HCEC 1CT (cell line): ENCODE data around the gene TRPM4.

Experiments
- DNase-seq: peaks from one replicate; pipeline ENCODE4 v3.0.0-alpha.2; 2017

TRPM4 gene

DNA sequence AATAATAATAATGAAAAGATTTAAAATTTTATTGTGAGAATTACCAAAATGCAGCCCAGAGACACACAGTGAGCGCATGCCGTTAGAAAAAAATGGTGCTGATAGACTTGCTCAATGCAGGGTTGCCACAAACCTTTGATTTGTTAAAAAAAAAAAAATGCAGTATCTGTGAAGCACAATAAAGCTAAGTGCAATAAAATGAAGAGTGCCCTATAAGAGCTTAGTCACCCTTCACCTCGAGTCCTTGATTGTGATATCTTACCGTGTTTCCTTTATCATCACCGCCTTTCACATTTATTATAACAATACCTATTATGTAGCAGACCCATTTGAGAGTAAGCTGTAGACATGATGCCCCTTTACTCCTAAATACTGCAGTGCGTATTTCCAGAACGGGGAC, 84.2 kb downstream of the TRPM4 start:
- no peak for DNase-seq

- no peak for DNase-seq
Measured at GRCh38 chr19:49243129-49243528, 85.5 kb downstream of the TRPM4 start.

- no peak for DNase-seq
Measured at GRCh38 chr19:49243726-49244125, 86.1 kb downstream of the TRPM4 start.

DNA sequence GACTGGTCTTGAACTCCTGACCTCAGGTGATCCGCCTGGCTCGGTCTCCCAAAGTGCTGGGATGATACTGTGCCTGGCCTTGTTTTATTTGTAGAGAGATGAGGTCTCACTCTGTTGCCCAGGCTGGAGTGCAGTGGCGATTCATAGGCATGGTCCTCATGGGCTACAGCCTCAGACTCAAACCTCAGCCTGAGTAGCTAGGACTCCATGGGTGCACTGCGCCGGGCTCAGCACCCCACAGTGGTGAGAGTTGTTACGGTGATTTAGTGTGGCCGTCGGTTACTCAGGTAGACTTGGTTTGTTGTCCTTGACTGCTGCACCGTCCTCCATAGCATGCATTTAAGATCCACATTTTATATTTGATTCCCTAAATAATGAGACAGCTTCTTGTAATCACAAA, 86.7 kb downstream of the TRPM4 start:
- no peak for DNase-seq

- no peak for DNase-seq
Measured at GRCh38 chr19:49247676-49248075, 90.1 kb downstream of the TRPM4 start.

DNA sequence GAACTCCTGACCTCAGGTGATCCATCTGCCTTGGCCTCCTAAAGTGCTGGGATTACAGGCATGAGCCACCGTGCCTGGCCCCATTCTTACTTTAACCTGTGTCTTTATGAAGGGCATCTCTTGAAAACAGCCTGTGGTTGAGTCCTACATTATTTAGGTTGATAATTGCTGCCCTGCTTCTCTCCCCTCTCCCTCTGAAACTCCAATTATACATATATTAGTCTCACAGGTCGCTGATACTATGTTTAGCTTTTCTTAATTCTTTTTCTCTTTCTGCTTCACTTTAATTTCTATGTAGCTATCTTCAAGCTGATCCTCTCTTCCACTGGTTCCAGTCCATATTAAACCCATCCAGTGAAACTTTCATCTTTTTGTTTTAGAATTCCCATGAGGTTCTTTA, 92.3 kb downstream of the TRPM4 start:
- no peak for DNase-seq

DNA sequence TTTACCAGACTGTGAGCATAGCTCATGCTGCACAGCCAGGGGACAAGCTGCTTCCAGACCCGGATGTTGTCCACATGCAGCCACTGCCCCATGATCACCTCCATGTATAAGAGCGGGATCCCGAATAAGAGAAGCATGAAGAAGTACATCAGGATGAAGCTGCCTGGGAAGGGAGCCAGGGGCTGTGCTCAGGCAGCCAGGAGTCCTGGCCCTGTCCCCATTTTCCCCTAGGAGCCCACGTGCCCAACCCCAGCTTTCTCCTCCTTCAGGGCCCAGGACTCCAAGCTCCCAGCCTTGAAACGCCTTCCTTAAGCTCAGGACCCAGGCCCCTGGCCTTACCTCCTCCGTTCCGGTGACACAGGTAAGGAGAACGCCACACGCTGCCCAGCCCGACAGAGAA, 98.1 kb downstream of the TRPM4 start:
- DNase-seq = no peak

DNA sequence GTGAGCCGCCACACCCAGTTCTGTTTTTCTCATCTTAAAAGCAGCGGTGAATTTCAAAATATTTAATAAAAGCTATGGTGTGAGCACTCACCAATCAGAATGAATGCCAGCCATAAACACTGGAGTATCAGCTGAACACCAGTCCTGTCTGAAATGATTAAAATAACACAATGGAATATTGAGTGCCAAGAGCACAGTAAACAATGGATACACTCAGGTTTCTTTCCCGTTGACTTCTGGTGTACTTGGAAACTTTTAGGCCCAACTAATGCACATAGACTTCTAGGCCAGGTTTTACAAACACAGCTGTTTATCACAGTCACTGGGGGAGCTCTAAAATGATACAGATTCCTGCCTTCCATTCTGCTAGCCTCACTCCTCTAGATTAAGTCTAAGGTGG, 99.1 kb downstream of the TRPM4 start:
- DNase-seq = no peak
